Measurements from ENCODE around the gene SOX13.

Gene SOX13

DNA sequence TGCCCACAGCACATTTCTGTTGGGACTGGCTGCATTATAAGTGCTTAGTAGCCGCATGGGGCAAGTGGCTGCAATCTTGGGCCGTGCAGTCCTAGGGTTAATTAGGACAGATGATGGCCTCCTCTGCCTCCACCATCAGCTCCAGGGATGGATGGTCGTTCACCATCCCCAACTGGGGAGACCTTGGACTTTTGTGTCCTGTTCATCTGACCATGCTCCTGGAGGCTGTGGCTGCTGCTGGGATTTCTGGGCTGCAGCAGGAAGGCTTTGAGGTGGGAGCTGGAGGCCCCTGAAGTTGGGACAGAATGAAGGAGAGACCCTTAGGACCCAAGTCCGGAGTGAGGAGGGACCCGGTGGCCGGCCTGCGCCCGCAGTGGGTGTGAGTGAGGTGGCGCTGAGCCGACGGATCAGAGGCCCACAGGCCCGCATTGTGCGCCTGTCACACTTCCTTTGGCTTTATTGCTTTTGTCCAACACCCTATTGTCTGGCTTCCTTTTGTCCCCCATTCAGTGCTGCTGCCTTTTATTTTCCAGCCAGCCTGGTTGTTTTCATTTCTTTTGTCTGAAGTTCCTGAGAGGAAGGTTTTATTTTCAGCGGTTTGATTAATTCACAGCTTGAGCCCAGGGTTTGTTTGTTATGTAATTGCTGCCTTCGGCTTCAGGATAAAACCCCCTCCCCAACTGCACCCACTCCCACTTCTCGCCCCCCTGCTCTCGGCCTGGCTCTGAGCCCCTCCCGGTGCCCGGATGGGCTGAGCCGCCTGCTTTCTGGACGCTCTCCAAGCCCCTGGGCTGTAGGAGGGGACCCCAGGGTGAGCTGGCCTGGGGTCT is 35.6 kb downstream of the SOX13 start:
- DNase-seq: no peak

DNA sequence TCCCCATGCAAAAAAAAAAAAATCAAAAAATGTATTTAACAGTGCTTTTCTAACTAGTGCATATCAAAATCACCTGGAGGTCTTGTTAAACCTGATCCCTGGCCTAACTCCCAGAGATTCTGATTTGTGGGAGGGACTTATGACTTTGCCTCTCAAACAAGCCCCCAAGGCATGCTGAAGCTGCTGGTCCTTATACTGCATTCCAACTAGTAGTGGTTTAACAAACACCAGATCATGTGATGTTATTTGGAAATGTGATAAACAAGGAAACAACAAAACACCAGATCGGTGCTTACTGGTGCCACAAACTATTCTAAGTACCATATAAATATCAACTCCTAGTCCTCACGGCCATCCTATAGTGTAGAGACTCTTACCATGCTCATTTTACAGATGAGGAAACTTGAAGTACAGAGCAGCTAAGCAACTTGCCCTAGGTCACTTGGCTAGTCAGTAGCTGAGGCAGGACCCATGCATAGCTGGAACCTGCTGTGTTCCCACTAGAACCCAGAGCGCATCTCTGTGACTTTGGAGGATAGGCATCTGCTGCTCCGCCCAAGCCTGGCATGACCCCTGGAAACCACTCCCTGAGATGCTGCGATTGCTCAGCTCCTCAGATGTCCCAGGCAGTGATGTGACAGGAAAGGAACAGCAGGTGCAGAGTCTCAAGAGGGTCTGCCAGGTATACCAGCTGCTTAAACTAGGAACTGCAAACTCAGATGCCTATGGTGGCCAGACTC is 38.1 kb downstream of the SOX13 start:
- no peak for DNase-seq

DNA sequence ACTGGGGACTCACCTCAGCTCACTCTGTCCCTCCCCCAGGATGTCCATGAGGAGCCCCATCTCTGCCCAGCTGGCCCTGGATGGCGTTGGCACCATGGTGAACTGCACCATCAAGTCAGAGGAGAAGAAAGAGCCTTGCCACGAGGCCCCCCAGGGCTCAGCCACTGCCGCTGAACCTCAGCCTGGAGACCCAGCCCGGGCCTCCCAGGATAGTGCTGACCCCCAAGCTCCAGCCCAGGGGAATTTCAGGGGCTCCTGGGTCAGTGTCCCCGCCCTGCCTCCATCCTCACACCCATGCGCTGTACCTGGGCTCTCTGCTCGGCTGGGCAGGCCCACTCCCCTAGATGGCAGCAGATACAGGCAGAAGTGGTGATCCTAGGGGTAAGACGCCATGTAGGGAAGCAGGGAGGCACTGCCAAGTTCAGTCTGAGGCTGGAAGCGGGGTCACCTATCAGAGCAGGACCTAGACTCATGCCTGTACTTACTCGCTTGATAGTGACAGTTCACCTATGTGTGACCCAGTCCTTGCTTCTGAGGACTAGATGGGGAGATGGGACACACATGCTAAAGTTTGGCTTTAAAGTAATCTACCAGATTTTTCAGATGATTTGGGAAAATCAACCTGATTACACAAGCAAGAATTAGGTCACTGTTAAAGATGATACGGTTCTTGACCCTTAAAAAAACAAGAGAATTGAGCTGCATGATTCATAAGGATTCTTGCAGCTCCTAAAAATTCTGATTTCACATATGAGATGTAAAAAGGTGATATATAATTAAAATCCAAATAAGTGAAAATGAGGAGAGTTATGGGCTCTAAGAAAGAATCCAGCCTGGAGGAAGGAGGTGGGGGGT is 40.2 kb downstream of the SOX13 start:
- no peak for DNase-seq

DNA sequence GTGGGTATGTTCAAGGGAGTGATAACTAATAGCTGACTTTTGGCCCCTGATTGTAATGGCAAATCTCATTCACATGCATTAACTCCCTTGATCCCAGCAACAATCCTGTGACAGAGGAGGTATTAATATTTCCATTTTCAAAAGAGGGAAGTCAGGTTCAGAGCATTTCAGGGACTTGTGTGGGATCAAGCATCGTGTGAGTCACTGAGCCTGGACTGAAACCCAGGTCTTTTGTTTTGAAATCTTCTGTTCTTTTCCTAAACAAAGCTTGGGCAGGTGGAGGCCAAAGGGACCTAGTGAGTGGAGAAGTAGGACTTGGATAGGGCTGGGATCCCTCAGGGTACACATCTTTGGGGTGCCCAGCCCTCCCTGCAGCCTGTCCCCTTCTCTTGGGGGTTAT is 41.0 kb downstream of the SOX13 start:
- no peak for DNase-seq

DNA sequence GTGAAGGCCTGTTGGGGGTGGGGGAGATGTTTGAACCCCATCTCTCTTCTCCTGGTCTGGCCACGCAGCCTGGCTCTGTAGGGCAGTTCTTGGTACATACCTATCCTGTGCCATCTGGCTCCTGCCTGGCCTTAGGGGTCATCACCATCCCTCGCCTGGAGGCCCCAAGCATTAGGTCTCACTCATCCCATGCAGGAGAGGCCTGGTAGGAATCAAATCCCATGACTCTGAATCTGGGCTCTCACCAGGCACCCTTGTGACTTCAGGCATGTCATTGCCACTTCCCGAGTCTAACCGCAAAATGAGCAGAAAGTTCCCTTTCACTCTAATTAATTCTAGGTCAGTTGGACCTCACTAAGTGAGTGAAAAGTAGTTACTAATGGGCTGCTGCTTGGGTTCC is 41.7 kb downstream of the SOX13 start:
- DNase-seq: no peak

DNA sequence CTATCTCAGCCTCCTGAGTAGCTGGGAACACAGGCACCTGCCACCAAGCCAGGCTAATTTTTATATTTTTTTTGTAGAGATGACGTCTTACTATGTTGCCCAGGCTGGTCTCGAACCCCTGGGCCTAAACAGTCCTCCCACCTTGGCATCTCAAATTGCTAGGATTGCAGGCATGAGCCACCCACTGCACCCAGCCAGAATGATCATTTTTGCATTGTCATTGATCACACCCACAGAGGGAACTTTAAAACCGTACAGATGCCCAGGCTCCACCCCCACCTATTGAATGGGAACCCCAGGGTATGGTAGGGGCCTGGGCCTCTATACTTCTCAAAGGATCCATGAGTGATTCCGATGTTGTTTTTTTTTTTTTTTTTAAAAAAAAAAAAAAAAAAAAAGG is 42.2 kb downstream of the SOX13 start:
- no peak for DNase-seq

DNA sequence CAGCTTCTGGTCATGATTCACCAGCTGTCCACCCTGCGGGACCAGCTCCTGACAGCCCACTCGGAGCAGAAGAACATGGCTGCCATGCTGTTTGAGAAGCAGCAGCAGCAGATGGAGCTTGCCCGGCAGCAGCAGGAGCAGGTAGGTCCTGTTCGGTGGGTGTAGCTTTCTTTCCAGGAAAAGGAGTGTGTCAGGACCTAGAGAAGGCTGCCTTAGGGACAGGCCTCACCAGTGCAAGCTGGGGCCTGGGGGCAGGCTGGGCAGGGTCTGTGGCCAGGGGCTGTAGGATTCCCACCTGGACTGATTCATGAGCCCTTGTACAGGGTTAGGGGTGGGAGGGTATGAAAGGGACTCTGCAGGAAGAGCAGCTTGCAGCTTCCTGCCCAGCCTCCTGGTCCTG is 43.6 kb downstream of the SOX13 start:
- no peak for DNase-seq

DNA sequence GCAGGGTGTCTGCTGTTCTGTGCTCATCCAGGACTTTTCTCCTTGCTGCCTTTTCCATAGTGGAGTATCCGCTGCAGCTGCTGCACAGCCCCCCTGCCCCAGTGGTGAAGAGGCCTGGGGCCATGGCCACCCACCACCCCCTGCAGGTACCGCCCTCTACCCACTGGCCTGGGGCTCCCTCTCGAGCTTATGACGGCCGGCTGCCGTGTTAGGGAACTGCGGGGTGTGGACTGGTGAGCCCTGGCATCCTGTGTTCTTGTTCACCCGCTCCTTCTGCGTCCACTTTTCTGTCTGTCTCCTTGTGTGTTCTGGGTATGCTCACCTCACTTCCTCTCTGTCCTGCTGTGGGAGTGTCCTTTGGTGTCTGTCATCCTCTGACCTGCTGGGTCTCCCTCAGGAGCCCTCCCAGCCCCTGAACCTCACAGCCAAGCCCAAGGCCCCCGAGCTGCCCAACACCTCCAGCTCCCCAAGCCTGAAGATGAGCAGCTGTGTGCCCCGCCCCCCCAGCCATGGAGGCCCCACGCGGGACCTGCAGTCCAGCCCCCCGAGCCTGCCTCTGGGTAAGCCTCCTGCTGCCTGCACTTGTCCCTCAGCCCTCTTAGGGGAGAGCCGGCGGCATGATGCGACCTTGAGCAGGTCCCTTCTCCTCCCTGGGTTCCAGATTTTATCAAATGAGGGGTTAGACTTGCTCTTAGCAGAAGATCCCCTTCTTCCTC is 49.1 kb downstream of the SOX13 start:
- DNase-seq: no peak

DNA sequence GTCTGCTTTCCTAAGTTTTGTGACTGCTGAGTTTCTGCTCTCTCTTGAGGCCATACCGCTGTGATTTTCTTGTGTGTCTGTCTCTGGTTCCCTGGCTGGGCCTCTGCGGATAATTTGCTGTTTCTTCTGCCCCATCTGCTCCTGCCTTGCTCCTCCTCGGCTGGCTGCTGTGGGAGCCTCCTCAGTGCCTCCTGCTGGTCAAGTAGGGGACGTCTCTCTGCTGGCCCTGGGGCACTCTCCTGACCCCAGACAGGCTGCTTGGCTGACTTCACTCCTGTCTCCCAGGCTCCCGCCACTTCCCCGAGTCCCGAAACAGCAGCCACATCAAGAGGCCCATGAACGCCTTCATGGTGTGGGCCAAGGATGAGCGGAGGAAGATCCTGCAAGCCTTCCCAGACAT is 50.5 kb downstream of the SOX13 start:
- DNase-seq: no peak

DNA sequence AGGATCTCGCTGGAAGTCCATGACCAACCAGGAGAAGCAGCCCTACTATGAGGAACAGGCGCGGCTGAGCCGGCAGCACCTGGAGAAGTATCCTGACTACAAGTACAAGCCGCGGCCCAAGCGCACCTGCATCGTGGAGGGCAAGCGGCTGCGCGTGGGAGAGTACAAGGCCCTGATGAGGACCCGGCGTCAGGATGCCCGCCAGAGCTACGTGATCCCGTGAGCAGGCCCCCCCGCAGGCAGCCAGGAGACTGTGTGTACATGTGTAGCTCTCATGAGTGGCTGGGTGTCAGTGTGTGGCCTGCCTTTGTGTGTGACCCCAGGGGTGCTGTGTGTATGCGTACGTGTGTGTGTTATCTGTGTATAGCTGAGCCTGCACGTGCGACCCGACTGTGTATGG is 51.7 kb downstream of the SOX13 start:
- no peak for DNase-seq

DNA sequence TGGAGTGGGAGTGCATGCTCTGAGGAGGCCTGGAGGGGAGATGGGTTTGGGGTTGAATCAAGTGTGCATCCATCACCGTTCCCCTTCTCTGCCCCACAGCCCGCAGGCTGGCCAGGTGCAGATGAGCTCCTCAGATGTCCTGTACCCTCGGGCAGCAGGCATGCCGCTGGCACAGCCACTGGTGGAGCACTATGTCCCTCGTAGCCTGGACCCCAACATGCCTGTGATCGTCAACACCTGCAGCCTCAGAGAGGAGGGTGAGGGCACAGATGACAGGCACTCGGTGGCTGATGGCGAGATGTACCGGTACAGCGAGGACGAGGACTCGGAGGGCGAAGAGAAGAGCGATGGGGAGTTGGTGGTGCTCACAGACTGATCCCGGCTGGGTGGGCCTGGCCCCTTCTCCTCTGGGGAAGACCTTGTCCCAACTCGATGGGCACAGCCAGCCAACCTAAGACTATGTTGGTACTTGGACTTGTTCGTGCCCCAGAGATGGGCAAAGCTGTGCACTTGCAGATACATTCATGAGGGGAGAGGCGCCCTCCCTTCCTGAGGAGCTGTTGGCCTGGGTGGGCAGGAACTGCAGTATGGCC is 52.9 kb downstream of the SOX13 start:
- DNase-seq: no peak

DNA sequence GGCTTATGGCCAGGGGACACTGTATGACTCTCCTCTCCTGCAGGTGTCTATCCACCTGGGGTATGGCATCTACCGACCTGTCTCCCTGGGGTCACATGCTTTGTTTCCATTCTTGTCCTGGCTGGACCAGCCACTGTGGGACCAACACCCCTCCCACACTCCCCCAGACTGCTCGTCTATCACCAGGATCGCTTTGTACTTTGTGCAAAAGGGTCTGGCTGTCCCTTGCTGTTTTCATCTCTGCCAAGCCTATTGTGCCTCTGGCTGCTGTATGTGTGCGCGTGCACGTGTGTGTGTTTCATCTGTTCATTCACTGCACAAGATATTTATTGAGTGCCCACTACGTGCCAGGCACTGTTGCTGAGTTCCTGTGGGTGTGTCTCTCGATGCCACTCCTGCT is 53.5 kb downstream of the SOX13 start:
- no peak for DNase-seq

DNA sequence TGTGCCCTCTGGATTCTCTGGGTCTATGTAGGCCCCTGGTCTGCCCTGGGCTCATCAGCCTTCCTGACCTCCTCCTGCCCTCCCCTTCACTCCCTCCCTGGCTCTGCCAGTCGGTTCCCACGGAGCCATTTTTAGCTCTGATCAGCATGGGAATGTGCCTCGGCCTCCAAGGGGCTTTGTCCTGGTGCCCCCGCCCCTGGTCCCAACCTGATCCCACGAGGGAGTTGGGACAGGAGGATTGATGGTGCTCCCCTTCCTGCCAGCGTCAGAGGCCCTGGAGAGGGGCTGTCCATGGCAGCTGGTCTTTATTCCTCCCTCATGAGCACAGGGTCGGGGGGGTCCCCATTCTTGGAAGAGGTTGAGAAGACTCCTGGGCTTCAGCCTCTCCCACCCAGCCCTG is 54.0 kb downstream of the SOX13 start:
- DNase-seq: no peak

DNA sequence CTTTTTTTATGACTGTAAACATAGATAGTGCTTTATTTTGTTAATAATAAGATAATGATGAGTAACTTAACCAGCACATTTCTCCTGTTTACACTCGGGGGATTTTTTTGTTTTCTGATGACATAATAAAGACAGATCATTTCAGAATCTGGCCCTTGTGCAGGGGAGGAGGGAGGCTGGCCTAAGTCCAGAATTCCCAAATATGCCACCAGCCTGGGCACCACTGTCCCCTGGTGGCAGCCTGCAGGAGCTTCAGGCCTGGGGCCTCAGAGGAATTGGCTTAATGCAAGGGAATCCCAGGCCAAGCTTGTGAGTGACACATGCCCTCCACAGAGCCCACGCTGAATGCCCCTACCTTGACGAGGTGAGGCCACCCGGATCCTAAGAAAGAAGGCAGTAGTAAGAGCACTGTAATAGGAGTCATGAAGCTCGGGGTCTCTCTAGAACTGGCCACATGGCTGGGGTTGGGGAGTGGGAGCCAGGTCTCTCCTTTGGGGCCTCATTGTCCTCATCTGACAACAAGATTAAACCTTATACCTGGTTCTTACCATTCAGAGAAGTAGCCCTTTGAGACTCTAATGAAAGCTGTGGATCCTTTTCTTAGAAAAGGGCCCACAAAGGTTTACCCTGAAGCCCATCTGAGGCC is 54.8 kb downstream of the SOX13 start:
- peak; percentile 61 for DNase-seq

DNA sequence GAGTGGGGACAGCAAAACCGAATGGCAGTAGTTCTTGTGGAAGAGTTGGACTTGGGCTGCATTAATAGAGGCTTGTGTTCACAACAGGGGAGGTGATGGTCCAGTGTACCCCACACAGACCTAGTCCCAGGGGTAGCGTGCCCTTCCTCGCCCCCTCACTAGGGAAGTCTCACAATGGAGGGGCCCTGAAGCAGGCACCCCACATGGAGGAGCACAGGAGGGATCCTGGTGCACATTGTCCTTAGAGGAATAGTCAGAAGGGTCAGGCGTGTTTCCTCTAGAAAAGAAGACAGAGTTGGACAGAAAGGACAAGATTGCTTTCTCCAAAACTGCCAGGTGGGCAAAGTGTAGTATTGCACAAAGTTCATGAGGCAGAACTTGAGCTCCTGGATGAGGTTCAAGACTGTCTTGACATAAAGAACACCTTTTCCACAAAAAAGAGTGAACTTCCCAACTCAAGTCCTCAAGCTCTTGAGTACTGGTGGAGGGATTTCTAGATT is 55.6 kb downstream of the SOX13 start:
- no peak for DNase-seq

DNA sequence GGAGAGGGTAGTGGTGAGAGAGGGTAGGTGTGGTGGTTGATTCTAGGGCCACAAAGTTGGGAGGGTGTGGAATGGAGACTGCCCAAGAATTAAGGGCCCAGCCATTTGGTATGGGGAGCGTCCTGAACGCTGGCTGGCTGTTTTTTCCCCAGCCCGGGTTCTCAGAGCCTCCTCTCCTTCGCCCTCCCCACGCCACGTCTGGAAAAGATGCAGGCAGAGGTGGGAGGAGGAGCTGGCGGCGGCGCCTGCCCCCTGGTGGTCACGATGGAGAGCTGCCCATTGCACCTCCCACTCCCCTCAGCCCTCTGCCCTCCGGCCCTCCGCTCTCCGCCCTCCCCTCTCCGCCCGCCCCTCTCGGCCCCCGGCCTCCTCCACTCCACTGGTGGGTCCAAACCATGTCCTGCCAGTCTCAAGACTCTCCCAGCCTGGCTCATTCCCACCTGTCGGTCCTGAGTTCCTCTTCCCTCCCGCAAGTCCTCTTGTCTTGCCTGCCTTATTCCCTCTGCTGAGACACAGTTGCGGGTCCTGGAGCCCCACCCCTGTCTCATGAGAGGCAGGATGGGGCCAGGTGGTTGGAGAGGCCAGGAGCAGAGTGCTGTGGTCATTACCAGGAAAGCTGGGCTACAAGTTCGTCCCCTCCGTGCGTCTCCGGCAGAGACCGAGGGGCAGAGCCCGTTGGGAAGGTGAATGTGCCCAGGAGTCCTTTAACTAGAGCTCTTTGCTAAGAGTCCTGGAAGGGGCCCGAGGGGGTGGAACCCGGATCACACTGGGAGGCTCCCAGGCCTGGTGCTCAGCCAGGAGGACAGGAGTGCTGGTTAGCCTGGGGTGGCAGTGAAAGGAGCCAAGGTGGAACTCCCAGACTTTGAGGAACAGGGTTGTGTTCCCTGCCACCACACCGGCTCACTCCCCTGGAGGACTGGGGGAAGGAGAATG is 56.3 kb downstream of the SOX13 start:
- DNase-seq: no peak

DNA sequence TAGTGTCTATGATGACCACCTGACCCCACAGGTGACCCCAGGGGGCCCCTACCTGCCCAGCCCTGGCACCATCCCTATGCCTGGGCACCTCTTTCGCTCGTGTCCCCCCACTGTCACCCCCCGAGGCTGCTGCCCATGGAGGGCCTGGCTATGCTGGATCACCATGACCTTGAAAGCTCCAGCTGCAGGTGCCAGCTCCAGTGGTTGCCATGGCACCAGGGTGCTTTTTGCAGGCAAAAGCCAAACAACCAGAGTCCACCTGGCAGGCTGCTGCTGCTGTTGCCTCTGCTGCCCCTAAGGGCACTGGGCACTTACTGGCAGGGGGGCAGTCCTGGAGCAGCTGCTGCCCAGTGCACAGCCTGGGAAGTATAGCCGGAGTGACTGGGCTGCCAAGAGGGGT is 57.3 kb downstream of the SOX13 start:
- no peak for DNase-seq

DNA sequence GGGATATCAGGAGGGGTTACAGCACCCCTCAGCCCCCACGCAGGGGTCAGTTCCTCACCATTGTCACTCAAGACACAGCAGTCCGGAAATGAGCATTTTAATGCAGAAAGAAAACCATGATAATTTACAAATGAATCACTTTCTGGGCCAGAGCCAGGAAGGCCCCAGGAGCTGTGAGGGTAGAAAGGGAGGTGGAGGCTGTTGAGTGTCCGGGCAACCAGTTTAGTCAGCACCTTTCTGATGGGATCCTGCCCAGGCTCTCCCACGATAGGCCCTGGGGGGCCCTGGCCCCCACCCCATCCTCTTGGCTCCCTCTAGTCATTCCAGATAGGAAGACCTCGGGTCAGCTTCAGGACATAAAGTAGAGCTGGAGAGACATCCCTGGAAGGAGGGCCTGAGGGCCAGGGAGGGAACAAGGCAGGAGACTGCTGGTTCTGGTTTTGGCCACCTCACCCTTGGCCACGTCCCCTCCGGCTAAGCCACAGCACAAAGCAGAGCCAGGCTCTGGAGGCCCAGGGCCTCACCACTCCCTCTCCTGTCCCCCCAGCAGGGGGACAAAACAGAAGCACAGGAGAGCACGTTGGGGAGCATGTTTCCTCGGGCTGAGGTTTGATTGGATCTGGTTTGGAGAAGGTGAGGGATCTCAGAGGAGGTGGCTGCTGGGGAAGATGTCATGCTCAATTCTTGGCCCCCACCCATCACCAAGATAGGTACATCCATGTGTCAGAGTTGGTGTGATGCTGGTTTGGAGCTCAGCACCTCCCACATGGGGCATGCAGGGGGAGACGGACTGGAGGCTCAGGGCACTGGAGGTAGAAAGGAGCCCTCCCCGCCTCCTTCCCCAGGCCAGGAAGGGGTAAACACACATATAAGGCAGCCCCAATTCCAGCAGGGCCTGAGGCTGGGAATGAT is 58.3 kb downstream of the SOX13 start:
- no peak for DNase-seq

DNA sequence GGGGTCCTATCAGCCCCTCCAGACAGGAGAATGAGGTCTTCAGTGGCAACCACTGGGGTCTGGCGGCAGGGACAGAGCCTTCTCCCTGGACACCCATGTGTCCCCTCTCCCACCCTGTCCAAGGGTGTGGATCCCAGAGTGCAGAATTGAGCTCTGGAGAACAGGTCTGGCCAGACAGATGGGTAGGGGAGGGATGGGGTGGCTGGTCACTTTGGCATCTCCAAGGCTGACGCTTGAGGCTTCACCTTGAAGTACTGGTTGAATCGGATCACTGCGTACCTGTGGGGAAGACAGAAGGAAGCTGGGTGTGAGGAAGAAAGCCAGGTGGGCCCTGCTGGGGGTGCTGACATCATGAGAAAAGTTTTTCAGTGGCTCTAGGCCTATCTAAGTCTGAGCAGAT is 59.1 kb downstream of the SOX13 start:
- no peak for DNase-seq

DNA sequence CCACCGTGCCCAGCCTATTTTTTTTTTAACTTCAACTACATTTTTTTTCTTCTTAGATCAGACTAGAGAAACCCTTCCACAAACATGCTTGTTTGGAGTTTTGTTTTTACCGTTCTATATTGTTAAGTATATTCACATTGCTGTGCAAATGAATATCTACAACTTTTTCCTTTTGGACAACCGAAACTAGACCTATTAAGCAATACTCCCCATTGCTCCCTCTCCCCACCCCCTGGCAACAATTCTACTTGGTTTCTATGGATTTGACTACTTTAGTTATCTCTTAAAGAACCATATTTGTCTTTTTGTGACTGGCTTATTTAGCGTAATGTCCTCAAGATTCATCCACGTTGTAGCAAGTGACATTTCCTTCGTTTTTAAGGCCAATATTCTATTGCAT is 59.8 kb downstream of the SOX13 start:
- DNase-seq: no peak

Measured in DMS 273 treated with DMSO at 0.1 percent for 48 hours (cell line).